GM10248 (cell line): ENCODE measurements around the gene WASF3.
A peak's percentile ranks its signal among the peaks of the same experiment; 100 is the strongest.

Source experiments
- CTCF ChIA-PET: fragments of 300-600 bp; sonication (Branson Sonifier 250); formaldehyde crosslinking; extraction: SDS; loops from one replicate; lab custom pipeline; 2021; ENCODE audit warnings: antibody characterized with exemption; lab: Yijun Ruan, JAX
- POLR2A ChIA-PET: fragments of 350-650 bp; sonication (Branson Sonifier 250); formaldehyde crosslinking; extraction: SDS; loops from one replicate; lab custom pipeline; 2020; ENCODE audit warnings: antibody characterized with exemption; lab: Yijun Ruan, JAX
- DNase-seq: peaks from one replicate; pipeline ENCODE4 v3.0.0; 2012; ENCODE audit errors: extremely low spot score
- TF ChIP-seq, protein P1 (sequence below): IDR thresholded peaks from 2 replicates; pipeline ENCODE4 v1.5.1; 2012; ENCODE audit warnings: mild to moderate bottlenecking, low read depth; ENCODE audit errors: extremely low read depth, missing control alignments, control extremely low read depth

The WASF3 gene

DNA sequence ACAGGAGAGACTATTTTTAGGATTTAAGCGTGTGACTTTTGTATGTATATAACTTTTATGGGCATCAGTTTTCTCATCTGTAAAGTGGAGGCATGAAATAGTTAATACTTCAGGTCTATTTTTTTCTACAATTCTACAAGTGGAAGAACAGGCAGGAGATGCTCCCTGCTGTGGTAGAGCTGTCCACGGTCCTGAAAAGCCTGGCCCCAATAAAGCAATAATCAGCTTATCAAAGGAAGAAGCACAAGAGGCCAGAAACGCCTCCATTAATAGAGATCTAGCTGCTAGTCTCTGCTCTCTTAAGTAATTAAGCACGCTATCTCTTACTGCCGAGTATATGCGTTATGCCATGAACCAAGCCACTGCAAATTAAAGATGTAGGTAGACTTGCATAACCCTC, 28.0 kb upstream of the WASF3 start:
- ChIA-PET CTCF (interaction anchor here (1.6 to 1.8 kb wide), 2 partner anchors 13 to 33 kb away, joined by 4 to 5 read pairs; no protein-coding TSS in a partner anchor), POLR2A (no interaction called here)
- TF ChIP-seq, protein P1, sequence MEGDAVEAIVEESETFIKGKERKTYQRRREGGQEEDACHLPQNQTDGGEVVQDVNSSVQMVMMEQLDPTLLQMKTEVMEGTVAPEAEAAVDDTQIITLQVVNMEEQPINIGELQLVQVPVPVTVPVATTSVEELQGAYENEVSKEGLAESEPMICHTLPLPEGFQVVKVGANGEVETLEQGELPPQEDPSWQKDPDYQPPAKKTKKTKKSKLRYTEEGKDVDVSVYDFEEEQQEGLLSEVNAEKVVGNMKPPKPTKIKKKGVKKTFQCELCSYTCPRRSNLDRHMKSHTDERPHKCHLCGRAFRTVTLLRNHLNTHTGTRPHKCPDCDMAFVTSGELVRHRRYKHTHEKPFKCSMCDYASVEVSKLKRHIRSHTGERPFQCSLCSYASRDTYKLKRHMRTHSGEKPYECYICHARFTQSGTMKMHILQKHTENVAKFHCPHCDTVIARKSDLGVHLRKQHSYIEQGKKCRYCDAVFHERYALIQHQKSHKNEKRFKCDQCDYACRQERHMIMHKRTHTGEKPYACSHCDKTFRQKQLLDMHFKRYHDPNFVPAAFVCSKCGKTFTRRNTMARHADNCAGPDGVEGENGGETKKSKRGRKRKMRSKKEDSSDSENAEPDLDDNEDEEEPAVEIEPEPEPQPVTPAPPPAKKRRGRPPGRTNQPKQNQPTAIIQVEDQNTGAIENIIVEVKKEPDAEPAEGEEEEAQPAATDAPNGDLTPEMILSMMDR, result no peak
- peak; percentile 25 for DNase-seq

- no peak for DNase-seq
- ChIA-PET CTCF (no interaction called here), POLR2A (no interaction called here)
- TF ChIP-seq, protein P1, result no peak
These were observed 25.7 kb upstream of the WASF3 start for GRCh38 chr13:26531742-26532141.

DNA sequence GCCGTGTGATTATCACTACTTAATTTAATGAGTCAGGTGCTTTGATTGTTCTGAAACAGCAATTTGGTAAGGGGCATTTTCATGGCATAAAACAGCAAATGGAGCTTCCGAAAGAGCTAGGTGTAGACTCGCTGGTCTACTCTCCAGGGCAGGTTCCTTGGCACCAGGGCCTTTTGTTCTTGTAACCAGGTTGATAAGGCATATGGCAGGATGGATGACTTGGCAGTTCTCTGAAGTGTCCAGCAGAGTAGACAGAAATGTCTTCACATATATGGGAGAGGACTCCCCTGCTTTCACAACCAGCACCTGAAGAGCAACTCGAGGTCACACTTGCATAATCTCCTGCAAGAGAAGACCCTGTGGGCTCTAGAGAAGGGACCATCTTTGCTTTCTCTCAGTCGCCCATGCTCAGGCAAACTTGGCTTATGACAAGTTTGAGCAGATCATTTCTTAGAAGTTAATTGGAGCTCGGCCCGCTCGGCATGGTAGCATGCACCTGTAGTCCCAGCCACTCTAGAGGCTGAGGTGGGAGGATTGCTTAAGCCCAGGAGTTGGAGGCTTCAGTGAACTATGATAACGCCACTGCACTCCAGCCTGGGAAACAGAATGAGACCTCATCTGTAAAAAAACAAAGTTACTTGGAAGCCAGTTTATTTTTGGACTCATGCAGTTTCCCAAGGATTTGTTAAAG, 23.3 kb upstream of the WASF3 start:
- POLR2A ChIA-PET, result no interaction called here
- TF ChIP-seq, protein P1, result no peak
- CTCF ChIA-PET, result interaction anchor here (1.9 kb wide), 1 partner anchor 17 kb away, joined by 5 read pairs; no protein-coding TSS in a partner anchor
- DNase-seq, result no peak

GRCh38 chr13:26538363-26539317, 18.8 kb upstream of the WASF3 start:
- POLR2A ChIA-PET, result no interaction called here
- DNase-seq, result no peak
- TF ChIP-seq, protein P1, result no peak
- CTCF ChIA-PET, result no interaction called here

GRCh38 chr13:26539738-26540292, 17.7 kb upstream of the WASF3 start:
- TF ChIP-seq, protein P1, result no peak
- no peak for DNase-seq
- CTCF ChIA-PET, result no interaction called here
- POLR2A ChIA-PET, result no interaction called here

DNA sequence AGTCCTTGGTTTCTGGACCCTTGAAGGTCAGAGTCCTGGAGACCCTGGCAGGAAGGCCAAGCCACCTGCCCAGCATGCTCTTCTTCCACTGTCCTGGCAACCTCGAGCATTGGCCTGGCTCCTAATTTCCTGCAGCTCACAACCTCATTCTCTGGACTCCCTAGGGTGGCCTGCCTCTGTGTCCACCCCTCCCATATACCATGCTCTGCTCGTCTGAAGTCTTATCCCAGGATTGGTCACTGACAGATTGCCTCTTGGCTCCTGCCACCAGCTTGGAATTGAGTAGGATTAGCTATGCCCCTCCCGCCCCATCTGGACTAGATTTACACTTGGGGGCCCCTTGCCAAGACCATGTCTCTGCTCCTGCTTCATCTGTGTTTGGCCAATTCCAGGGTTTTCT, 17.1 kb upstream of the WASF3 start:
- ChIA-PET POLR2A (no interaction called here), CTCF (no interaction called here)
- no peak for DNase-seq

More for the DNA sequence above, 17.1 kb upstream of the WASF3 start:
- TF ChIP-seq, protein P1, result no peak
